Uterus (tissue), 2 donors: ENCODE results near the gene NGRN.

ENCODE experiments used
- CTCF ChIP-seq, 4 experiments: fragments of 200-600 bp in 2 of 4; fragments of 450-650 bp in 2 of 4; sonication (generic) in 2 of 4; IDR thresholded peaks; one replicate each; pipeline ENCODE4 v1.5.1; 2016 to 2019; ENCODE audit warnings: antibody characterized with exemption in 4 of 4, mild to moderate bottlenecking in 2 of 4, moderate library complexity in 1 of 4
- POLR2A ChIP-seq, 2 donors: fragments of 450-650 bp; IDR thresholded peaks; one replicate each; pipeline ENCODE4 v1.6.1; 2016; ENCODE audit warnings: antibody characterized with exemption in 2 of 2, mild to moderate bottlenecking in 1 of 2, moderate library complexity in 1 of 2

DNA sequence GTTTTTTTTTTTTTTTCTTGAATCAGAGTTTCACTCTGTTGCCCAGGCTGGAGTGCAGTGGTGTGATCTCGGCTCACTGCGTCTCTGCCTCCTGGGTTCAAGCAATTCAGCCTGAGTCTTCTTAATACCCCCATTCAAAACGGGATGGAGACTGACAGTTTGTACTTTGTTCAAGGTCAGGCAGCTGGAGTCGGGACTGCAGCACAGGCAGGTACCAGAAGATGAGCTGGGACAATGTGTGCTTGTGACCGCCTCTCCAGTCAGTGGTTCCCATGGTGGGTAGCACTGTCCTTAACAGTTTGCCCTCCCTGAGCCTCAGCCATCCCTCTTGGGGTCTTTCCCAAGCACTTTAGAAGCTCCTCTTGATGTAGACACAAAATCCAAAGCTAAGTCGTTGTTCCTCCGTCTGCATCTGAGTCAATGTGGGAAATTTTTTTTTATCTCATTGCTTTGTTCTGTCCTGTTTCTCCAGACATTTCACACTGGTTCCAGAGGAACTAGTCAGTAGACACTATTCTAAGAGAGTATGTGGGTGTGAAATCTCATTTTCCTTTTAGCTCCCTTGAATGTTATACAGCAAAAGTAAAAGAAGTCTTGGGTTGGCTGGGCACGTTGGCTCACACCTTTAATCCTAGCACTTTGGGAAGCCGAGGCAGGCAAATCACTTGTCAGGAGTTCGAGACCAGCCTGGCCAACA is 21.4 kb upstream of the NGRN start:
- TF ChIP-seq POLR2A (IDR thresholded peaks at IDR 0.05) (no peak), CTCF (IDR thresholded peaks at IDR 0.05) (no peak)
